Gastroesophageal sphincter (tissue), 3 donors: ENCODE results near the gene PEPD.

Experiments
- POLR2A ChIP-seq, 2 donors: fragments of 450-650 bp; IDR thresholded peaks; one replicate each; pipeline ENCODE4 v1.6.1; 2017; ENCODE audit warnings: antibody characterized with exemption in 2 of 2, mild to moderate bottlenecking in 2 of 2, moderate library complexity in 1 of 2
- POLR2AphosphoS5 ChIP-seq: sonication (generic); formaldehyde crosslinking; IDR thresholded peaks from one replicate; pipeline ENCODE4 v1.6.1; 2017; ENCODE audit warnings: antibody characterized with exemption
- TF ChIP-seq, protein P1 (sequence below), 4 experiments: fragments of 200-600 bp in 2 of 4; fragments of 450-650 bp in 2 of 4; sonication (generic) in 1 of 4; IDR thresholded peaks; one replicate each; pipeline ENCODE4 v1.5.1; 2017 to 2019; ENCODE audit warnings: antibody characterized with exemption in 4 of 4, mild to moderate bottlenecking in 2 of 4, moderate library complexity in 2 of 4

DNA sequence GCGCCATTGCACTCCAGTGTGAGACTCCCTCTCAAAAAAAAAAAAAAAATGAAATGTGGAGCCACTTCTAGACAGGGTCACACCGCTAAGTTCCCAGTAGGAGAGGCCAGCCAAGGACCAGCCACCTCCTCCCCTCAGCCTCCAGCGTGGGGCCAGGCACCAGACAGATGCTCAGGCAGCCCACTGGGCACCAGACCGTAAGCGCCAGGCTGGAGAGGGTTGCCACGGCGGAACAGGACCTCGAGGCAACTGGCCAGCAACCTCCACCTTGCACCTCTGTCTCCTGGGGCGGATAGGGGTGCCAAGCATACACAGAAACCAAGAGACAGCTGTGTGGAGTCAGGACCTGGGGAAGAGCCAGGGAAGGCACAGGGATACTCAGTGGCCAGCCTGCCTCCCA lies 3.7 kb downstream of the PEPD start:
- TF ChIP-seq, protein P1, sequence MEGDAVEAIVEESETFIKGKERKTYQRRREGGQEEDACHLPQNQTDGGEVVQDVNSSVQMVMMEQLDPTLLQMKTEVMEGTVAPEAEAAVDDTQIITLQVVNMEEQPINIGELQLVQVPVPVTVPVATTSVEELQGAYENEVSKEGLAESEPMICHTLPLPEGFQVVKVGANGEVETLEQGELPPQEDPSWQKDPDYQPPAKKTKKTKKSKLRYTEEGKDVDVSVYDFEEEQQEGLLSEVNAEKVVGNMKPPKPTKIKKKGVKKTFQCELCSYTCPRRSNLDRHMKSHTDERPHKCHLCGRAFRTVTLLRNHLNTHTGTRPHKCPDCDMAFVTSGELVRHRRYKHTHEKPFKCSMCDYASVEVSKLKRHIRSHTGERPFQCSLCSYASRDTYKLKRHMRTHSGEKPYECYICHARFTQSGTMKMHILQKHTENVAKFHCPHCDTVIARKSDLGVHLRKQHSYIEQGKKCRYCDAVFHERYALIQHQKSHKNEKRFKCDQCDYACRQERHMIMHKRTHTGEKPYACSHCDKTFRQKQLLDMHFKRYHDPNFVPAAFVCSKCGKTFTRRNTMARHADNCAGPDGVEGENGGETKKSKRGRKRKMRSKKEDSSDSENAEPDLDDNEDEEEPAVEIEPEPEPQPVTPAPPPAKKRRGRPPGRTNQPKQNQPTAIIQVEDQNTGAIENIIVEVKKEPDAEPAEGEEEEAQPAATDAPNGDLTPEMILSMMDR (IDR thresholded peaks at IDR 0.05), result no peak
- TF ChIP-seq POLR2A (IDR thresholded peaks at IDR 0.05), result no peak
- TF ChIP-seq POLR2AphosphoS5, result no peak
